Esophagus squamous epithelium (tissue), 5 donors: ENCODE results near the gene MBOAT7. TPM values are rescaled to one million over a fixed set of nuclear protein-coding genes. Genes with fewer than 3 reads are reported as not detected.

Source experiments
- DNase-seq: peaks from one replicate; lab custom pipeline; 2025; lab: John Stamatoyannopoulos, UW
- H3K27ac ChIP-seq, 4 donors: fragments of 200-600 bp; sonication (generic); one replicate each; pipeline ENCODE4 v1.5.1; 2016 to 2019; ENCODE audit warnings: mild to moderate bottlenecking in 1 of 4
- H3K27me3 ChIP-seq, 4 donors: fragments of 200-600 bp; sonication (generic); 1 replicate in 3 of 4; 2 replicates in 1 of 4; pipeline versions ENCODE4 v1.5.1 to v1.6.0; 2017 to 2021; ENCODE audit warnings: antibody characterized with exemption in 1 of 4
- H3K36me3 ChIP-seq, 3 donors: fragments of 200-600 bp; sonication (generic); one replicate each; pipeline ENCODE4 v1.5.1; 2016 to 2019
- H3K4me1 ChIP-seq, 3 donors: fragments of 200-600 bp; sonication (generic); one replicate each; pipeline ENCODE4 v1.5.1; 2017 to 2019
- H3K4me3 ChIP-seq, 4 donors: fragments of 200-600 bp; sonication (generic); 1 replicate in 3 of 4; 2 replicates in 1 of 4; pipeline ENCODE4 v1.5.1; 2016 to 2019; ENCODE audit warnings: mild to moderate bottlenecking in 2 of 4, moderate library complexity in 1 of 4
- H3K9me3 ChIP-seq, 3 donors: fragments of 200-600 bp; sonication (generic); one replicate each; pipeline ENCODE4 v1.5.1; 2016 to 2019
- POLR2A ChIP-seq, 4 donors: fragments of 450-650 bp; IDR thresholded peaks; one replicate each; pipeline ENCODE4 v1.6.1; 2017; ENCODE audit warnings: antibody characterized with exemption in 4 of 4, mild to moderate bottlenecking in 4 of 4, moderate library complexity in 3 of 4
- WGBS, 2 donors: methylation state at CpG; one replicate each; pipeline ENCODE4 v1.1.5; 2018; 5-methylcytosine and 5-hydroxymethylcytosine counted together
- intact Hi-C: fragments of 100-400 bp; cut with DNase I; formaldehyde crosslinking; loops from one replicate; pipeline ENCODE4 v1.15.0; 2022
- total RNA-seq, 4 donors: library from RNA; depleted of rRNA; stranded (reverse); fragments of >200 nt; gene quantifications; one replicate each; pipeline ENCODE4 v1.1.0, GENCODE V29; 2016
- TF ChIP-seq, protein P1 (sequence below), 6 experiments: fragments of 450-650 bp in 4 of 6; fragments of 200-600 bp in 2 of 6; sonication (generic) in 2 of 6; IDR thresholded peaks; one replicate each; pipeline ENCODE4 v1.5.1; 2016 to 2019; ENCODE audit warnings: antibody characterized with exemption in 6 of 6, mild to moderate bottlenecking in 4 of 6, moderate library complexity in 4 of 6
- donor health status: DM: yes; HTN: yes; CAD: no.

Gene MBOAT7
- total RNA-seq, 4 donors from 2014 or later = 32.2 to 56.2 (median 40.8) TPM

DNA sequence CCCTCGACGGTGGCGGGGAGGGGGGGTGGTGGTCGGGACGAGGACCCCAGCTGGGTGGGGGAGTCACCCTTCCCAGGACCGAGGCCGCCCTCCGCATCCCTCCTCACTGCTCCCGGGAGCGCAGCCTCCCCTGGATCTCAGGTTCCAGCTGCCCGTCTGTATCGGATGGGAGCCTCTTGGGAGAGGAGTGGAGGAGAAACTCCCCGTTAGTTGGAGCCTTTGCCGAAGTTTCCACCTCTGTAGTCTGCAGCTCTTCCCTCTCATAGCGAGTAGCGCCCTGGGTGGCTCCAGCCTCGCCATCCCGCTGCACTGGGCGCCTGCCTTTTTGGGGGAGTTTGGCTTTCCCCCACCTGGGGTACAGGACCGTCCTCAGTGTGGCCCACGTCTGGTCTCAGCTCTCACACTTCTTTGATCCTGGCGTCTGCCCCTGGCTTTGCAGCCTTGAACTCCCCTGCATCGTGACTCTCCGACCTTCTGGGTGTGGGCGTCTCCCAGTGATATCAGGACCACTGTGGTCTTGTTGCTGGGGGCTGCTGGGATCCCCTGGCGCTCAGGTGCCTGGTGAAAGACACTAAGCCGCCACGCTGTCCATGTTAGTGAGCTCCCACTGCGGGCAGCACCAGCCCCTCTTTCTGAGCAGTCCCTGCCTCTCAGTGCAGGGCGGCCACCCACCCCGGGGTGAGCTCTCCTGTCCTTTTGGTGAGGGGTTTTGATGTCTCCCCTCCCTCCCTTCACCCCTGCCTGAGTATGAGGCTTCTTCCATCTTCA, 50.7 kb downstream of the MBOAT7 start:
- Histone ChIP-seq H3K27me3 (no peaks in the 10 kb centered on the region), H3K4me3 (peak overlapping the region; percentile 88 to 100 (median 96)), H3K36me3 (peaks cover 7 to 43% (median 10%) of the 10 kb centered on the region in 3 donors), H3K4me1 (peaks cover 30 to 67% (median 36%) of the 10 kb centered on the region in 3 donors), H3K27ac (peak overlapping the region; percentile 94 to 96 (median 95)), H3K9me3 (no peaks in the 10 kb centered on the region)
- intact Hi-C loops = no loop called here
- no peak for DNase-seq
- no peak for TF ChIP-seq POLR2A (IDR thresholded peaks at IDR 0.05)
- TF ChIP-seq, protein P1, sequence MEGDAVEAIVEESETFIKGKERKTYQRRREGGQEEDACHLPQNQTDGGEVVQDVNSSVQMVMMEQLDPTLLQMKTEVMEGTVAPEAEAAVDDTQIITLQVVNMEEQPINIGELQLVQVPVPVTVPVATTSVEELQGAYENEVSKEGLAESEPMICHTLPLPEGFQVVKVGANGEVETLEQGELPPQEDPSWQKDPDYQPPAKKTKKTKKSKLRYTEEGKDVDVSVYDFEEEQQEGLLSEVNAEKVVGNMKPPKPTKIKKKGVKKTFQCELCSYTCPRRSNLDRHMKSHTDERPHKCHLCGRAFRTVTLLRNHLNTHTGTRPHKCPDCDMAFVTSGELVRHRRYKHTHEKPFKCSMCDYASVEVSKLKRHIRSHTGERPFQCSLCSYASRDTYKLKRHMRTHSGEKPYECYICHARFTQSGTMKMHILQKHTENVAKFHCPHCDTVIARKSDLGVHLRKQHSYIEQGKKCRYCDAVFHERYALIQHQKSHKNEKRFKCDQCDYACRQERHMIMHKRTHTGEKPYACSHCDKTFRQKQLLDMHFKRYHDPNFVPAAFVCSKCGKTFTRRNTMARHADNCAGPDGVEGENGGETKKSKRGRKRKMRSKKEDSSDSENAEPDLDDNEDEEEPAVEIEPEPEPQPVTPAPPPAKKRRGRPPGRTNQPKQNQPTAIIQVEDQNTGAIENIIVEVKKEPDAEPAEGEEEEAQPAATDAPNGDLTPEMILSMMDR (IDR thresholded peaks at IDR 0.05) = no peak
- 21 to 37% methylated on average over 12 to 16 of the region's 31 CpGs for WGBS, 2 donors

DNA sequence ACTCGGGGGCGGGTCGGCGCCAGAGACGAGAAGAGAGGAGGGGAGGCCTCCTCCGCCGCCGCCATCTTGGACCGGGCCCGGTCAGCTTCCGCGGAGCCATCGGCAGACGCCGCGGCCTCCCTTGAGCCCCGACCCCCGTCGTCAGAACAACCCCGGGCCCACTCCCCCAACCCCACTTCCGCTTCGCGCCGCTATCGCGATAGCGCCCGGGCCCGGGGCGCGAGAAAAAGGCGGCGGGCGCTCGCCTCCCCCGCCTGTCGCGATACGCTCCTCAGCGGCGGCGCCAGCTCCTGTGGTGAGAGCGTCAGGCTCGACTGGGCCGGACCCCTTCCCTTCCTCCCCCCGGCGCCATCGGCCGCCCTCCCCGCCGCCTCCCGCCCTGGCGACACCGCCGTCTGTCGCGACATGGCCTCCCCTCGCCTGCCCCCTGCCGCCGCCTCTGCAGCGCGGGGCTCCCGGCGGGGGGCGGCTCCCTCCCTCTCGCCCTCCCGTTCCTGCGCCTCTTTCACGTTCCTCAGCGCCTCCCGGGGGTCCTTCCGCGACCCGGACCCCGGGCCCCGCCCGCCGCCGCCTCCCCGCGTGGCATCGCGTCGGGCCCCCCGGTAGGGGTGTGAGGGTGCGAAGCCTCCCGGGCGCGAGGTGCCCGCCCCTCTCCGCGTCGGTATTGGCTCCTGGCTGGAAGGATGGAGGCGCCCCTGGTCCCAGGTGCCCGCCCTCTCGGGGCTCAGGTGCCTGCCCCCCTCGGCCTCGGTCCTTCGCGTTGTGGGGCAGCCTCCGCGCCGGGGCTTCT, 51.5 kb downstream of the MBOAT7 start, which contains the start of gene CNOT3:
CNOT3 (plus strand) TSS at position 64 of the 790 bp plus-strand sequence. CDS start 5,217 bp downstream, outside the sequence.
- Histone ChIP-seq H3K9me3 (no peaks in the 10 kb centered on the region), H3K4me1 (peaks cover 30 to 67% (median 36%) of the 10 kb centered on the region in 3 donors), H3K27me3 (no peaks in the 10 kb centered on the region), H3K27ac (peak within 1 kb of the TSS; percentile 94 to 96 (median 95)), H3K4me3 (peak within 1 kb of the TSS; percentile 88 to 100 (median 96)), H3K36me3 (peaks cover 0 to 39% (median 2%) of the 10 kb centered on the region in 3 donors)
- TF ChIP-seq, protein P1 (IDR thresholded peaks at IDR 0.05) = peak in 1 of 6 experiments; percentile 25
- peak in 3 of 4 donors; percentile 83 to 89 (median 88) for TF ChIP-seq POLR2A (IDR thresholded peaks at IDR 0.05)
- DNase-seq = no peak
- intact Hi-C loops = no loop called here
- 0% methylated on average over 2 to 5 of the region's 103 CpGs for WGBS, 2 donors

DNA sequence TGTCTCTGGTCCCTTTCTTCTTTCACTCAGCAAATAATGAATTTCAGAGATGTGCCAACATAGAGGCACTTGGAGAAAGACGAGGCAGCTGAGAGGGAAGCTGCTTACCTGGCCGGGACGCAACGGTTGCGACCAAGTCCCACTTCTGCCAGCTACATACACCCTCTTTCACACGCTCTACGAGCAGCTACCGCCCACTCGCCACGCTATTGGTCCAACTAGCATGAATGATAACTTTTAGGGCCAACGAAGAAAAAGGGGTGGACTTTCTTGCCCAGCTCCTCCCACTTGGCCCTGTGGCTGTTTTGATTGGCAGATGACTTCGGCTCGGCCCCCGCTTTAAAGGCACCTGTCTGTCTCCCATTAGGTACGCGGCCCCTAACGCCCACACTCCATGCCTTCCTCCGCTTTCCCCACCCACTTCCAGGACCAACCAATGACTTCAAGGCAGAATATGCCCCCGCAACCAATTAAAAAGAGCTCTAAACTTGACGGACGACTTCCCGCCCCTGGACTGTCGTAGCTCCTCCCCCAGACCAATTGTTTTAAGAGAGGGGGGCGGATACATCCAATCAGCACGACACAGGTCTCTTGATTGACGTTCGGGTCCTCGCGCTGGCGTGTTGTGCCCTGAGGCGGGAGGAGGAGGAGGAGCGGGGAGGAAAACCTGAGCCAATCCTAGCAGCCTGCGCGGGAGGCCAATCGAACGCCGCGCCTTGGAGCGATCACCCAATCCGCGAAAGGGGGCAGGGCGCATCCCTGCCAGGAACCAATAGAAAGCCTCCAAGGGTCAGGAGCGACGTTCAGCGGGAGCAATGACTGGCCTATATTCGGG, 52.3 kb downstream of the MBOAT7 start:
- TF ChIP-seq POLR2A (IDR thresholded peaks at IDR 0.05) = peak in 3 of 4 donors; percentile 10 to 77 (median 40)
- TF ChIP-seq, protein P1 (IDR thresholded peaks at IDR 0.05) = no peak
- intact Hi-C loops = no loop called here
- Histone ChIP-seq H3K36me3 (peaks cover 0 to 38% (median 0%) of the 10 kb centered on the region in 3 donors), H3K27me3 (no peaks in the 10 kb centered on the region), H3K9me3 (no peaks in the 10 kb centered on the region), H3K4me1 (peaks cover 30 to 67% (median 36%) of the 10 kb centered on the region in 3 donors), H3K4me3 (peak overlapping the region; percentile 88 to 100 (median 96)), H3K27ac (peak overlapping the region; percentile 94 to 96 (median 95))
- peak; percentile 100 for DNase-seq
- 0 to 1% methylated on average over 17 to 22 of the region's 46 CpGs for WGBS, 2 donors

DNA sequence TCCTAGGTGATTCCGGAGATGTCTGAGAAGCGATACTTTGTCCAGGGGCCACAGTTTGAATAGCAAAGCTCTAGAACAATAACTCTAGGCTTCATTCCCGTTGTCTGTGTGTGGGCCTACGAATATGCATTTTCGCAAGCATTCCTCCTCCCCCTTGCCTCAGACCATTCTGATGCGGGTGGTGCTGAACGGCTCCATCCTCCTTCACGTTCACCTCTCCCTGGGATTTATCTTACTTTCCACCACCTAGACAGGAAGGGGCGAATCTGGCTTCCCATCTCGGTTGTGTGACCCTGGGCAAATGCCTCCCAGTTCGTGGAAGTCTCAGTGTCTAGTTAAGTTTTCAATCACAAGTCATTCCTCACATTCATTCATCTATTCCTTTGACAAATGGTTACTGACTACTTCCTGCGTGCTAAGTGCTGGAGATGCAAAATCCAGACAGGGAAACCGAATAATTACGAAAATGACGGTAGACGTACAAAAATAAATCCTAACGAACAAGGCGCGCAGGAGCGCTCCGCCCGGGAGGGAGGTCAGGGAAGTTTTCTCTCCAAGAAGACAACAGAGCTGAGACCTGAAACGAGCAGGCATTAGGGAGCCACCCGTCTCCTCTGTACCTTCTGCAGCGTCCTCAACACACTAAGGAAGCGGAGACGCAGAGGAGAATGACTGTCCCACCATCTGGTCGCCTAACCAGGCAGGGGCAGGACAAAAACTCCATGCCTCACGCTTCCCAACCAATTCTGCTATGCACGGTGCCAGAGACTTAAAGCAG, 53.1 kb downstream of the MBOAT7 start:
- no peaks in the 10 kb centered on the region for H3K9me3 ChIP-seq
- TF ChIP-seq, protein P1 (IDR thresholded peaks at IDR 0.05) = no peak
- no peak for TF ChIP-seq POLR2A (IDR thresholded peaks at IDR 0.05)
- 4 to 7% methylated on average over 23 to 24 of the region's 30 CpGs for WGBS, 2 donors
- DNase-seq = no peak
- no peaks in the 10 kb centered on the region for H3K27me3 ChIP-seq
- H3K4me3 ChIP-seq = peak overlapping the region; percentile 35 to 68 (median 47)
- peak overlapping the region; percentile 63 to 82 (median 75) for H3K27ac ChIP-seq
- H3K4me1 ChIP-seq = peaks cover 30 to 60% (median 35%) of the 10 kb centered on the region in 3 donors
- intact Hi-C loops = no loop called here
- H3K36me3 ChIP-seq = peaks cover 0 to 38% (median 0%) of the 10 kb centered on the region in 3 donors
